ENCODE data around the gene OR5L2. TPM values are rescaled to one million over a fixed set of nuclear protein-coding genes. Genes with fewer than 3 reads are reported as not detected.

The OR5L2 gene
- total RNA-seq, 1 donor: not detected

Other genes with a start within 250 kb of the OR5L2 start
- gene OR4C11, start 219.6 kb upstream of the OR5L2 start, total RNA-seq: not detected
- not detected for gene OR4P4, start 192.1 kb upstream of the OR5L2 start, total RNA-seq
- gene OR4S2, start 178.9 kb upstream of the OR5L2 start, total RNA-seq: not detected
- gene OR4C6, start 165.0 kb upstream of the OR5L2 start, total RNA-seq: 0.21 TPM
- gene OR5D13, start 53.8 kb upstream of the OR5L2 start, total RNA-seq: not detected
- not detected for gene OR5D14, start 31.7 kb upstream of the OR5L2 start, total RNA-seq
- gene OR5L1, start 15.9 kb upstream of the OR5L2 start, total RNA-seq: not detected
- not detected for gene OR5D18, start 7.6 kb upstream of the OR5L2 start, total RNA-seq
- gene OR5D16, start 11.5 kb downstream of the OR5L2 start, total RNA-seq: not detected
- gene TRIM51, start 56.1 kb downstream of the OR5L2 start, total RNA-seq: not detected
- not detected for gene OR5W2, start 87.4 kb downstream of the OR5L2 start, total RNA-seq
- gene OR5I1, start 109.2 kb downstream of the OR5L2 start, total RNA-seq: not detected
- gene OR10AG1, start 142.7 kb downstream of the OR5L2 start, total RNA-seq: not detected
- not detected for gene OR5F1, start 167.4 kb downstream of the OR5L2 start, total RNA-seq
- gene OR5AS1, start 200.4 kb downstream of the OR5L2 start, total RNA-seq: 0.10 TPM